AG09319 (cell line): Measurements from ENCODE around the gene PRR14.

Experiments used
- DNase-seq: peaks from one replicate; pipeline ENCODE4 v3.0.0-alpha.2; 2010; ENCODE audit warnings: low read depth; ENCODE audit errors: extremely low read depth
- TF ChIP-seq, protein P1 (sequence below): IDR thresholded peaks from 2 replicates; pipeline ENCODE4 v1.5.1; 2011; ENCODE audit warnings: low read depth, mild to moderate bottlenecking, inconsistent platforms, low read length, moderate library complexity

Gene PRR14

DNA sequence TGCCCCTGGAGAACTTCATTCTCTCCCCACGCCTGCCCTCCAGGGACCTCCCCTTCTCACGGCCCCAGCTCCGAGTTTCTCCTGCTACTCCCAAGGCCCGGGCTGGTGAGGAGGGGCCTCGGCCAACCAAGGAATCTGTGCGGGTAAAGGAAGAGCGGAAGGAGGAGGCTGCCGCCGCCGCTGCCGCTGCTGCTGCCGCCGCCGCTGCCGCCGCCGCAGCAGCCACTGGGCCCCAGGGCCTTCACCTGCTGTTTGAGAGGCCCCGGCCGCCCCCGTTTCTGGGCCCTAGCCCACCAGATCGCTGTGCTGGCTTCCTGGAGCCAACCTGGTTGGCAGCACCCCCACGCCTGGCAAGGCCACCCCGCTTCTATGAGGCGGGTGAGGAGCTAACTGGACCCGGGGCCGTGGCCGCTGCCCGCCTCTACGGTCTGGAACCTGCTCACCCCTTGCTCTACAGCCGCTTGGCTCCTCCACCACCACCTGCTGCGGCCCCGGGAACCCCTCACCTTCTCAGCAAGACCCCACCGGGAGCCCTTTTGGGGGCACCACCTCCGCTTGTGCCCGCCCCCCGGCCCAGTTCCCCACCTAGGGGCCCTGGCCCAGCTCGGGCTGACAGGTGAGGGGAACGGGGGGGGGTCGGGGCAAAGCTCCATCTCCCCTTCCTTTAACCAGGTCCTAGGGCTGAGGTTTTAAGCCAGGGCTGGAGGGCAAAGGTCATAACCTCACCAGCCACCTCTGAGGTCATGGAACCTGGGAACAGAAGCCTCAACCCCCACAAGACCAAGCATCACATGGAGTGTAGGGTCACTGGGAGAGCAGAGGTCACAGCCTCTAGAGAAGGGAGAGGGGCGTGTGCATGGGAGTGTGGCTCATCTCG, 18.5 kb downstream of the PRR14 start:
- DNase-seq: no peak
- TF ChIP-seq, protein P1, sequence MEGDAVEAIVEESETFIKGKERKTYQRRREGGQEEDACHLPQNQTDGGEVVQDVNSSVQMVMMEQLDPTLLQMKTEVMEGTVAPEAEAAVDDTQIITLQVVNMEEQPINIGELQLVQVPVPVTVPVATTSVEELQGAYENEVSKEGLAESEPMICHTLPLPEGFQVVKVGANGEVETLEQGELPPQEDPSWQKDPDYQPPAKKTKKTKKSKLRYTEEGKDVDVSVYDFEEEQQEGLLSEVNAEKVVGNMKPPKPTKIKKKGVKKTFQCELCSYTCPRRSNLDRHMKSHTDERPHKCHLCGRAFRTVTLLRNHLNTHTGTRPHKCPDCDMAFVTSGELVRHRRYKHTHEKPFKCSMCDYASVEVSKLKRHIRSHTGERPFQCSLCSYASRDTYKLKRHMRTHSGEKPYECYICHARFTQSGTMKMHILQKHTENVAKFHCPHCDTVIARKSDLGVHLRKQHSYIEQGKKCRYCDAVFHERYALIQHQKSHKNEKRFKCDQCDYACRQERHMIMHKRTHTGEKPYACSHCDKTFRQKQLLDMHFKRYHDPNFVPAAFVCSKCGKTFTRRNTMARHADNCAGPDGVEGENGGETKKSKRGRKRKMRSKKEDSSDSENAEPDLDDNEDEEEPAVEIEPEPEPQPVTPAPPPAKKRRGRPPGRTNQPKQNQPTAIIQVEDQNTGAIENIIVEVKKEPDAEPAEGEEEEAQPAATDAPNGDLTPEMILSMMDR: no peak

DNA sequence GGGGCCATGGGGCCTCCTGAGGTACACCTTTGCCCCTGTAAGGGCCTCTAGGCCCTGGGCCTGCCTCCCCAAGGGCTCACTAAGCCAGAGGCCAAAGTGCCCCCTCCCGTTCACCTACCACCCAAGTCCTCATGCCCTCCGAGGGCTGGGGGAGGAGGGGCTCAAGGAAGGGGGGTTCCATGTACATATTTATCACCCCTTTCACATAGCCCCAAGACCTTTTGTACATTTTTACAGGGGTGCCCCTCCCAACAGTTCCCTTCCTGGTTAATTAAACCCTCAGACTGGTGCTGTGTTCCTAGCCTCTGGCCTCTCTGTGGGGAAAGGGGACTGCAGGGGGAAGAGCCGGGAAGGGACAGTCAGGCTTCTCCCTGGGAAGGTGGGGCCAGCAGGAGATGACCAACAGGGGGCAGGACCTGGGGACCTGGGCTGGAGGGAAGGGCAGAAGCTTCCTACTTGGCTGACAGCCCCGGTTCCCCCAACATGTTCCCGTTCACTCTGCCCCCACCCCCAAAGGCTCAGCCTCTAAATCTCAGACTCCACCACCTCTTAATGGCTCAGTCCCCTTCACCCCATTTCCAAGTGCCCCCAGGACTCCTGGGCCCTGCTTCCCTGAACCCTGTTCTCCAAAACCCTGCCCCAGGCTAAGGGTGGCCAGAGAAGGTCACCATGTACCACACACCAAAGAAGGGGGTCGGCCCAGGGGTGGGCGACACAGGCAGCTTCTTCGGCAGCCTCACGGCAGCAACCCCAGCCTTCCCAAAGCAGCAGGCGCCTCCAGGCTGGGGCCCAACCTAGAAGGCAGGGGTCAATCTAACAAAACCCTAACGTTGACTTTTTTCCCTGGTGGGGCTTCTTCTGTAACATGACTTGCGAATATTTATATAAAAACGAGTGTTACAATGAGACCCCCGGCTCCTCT, 19.4 kb downstream of the PRR14 start:
- TF ChIP-seq, protein P1: no peak; the same call in 1 of the 2 replicates
- no peak for DNase-seq

DNA sequence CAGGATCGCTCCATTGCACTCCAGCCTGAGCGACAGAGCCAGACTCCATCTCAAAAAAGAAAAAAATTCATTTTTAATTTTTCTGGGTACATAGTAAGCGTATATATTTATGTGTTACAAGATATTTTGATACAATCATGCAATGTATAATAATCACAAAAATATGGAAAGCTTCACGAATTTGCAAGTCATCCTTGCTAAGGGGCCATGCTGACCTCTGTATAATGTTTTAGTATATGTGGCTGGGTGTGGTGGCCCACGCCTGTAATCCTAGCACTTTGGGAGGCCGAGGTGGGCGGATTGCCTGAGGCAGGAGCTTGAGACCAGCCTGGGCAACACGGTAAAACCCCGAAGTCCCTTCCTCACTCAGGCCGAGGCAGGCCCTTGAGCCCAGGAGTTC, 24.4 kb downstream of the PRR14 start:
- no peak for DNase-seq
- TF ChIP-seq, protein P1: no peak

DNA sequence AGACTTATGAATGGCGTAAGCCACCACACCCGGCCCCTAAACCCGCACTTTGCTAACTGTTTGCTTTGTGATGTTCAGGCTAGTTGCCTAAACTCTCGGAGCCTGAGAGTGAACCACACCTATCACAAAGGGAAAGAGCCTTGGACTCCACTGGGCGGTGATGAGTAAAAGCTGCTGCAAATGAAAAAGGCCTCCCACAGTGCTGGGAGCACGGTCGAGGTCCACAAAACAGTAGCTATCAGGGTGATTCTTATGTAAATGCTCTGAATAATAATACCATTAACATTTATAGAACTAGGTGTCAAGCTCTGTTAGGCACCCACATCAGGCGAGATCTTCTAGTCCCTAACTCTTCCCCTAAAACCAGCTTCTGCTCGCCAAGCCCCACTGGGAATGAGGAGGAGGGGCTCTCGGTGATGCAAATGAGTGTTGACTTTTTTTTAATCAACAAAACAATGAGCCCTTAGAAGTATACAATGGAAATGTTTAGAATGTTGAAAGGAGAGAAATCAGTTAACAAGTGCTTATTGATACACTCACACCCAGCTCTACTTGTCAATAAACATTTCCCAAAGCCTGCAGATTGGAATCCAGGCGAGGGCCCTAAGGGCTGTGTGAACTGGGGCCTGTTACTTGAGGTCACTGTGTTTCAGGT, 27.3 kb downstream of the PRR14 start:
- no peak for DNase-seq
- TF ChIP-seq, protein P1: no peak

DNA sequence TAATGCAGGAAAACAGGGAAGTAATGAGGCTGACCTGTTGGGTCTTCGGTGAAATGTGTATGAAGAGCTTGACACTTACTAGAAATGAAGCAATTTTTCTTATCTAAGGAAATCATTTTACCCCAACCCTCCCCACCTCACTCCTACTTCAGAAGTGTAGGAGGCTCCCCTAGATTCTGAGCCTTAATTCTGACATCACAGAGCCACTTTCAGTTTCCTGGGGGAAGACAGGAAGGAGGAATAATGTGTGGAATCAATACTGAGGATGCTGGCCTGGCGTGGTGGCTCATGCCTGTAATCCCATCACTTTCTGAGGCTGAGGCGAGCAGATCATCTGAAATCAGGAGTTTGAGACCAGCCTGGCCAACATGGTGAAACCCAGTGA, 27.8 kb downstream of the PRR14 start:
- TF ChIP-seq, protein P1: no peak
- no peak for DNase-seq

DNA sequence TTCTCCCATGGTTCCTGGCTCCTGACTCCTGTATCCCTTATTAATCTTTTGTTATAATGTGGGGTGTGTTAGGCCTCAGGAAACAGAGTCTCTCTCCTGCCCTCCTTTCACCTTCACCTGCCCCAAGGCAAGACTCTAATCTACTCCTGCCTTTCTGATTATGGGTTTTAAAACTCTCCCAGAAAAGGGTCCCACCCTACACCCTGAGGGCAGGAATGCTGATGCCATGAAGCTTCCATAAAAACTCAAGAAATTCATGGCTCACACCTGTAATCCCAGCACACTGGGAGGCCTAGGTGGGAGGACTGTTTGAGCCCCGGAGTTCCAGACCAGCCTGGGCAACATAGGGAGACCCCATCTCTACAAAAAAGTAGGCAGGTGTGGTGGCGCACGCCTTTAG, 29.6 kb downstream of the PRR14 start:
- DNase-seq: no peak
- TF ChIP-seq, protein P1: no peak

DNA sequence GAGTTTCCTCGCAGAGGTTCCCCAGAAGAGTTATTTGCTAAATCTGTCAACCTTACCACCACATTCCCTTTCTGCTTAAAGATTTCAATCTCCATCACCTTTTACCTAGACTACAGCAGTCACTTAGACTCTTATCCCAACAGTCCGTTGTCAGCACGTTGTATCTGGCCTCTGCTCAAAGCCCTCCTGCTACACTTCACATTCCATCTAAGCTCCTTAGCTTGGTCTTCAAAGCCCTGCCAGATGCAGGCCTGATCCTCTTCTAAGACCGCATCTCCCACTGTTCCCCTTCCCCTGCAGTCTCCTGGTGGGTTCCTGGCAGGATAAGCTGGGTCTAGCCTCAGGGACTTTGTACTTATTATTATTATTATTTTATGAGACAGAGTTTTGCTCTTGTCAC, 37.9 kb downstream of the PRR14 start:
- DNase-seq: no peak
- TF ChIP-seq, protein P1: no peak
